HepG2 (cell line): Measurements from ENCODE around the gene KIAA1755. TPM values are rescaled to one million over a fixed set of nuclear protein-coding genes. Genes with fewer than 3 reads are reported as not detected.
A peak's percentile ranks its signal among the peaks of the same experiment; 100 is the strongest.

ENCODE experiments used
- DMAP1 ChIP-seq: IDR thresholded peaks from 2 replicates; pipeline ENCODE4 v1.6.1; 2016
- HCFC1 ChIP-seq: fragments of 150-350 bp; IDR thresholded peaks from 2 replicates; pipeline ENCODE4 v1.6.1; 2014; ENCODE audit warnings: low read depth, low read length
- HNF4A ChIP-seq: sonication (generic); formaldehyde crosslinking; IDR thresholded peaks from 2 replicates; pipeline ENCODE4 v1.4.0; 2020; ENCODE audit warnings: missing genetic modification reagents
- HNF4G ChIP-seq, 2 experiments: sonication (generic) in 1 of 2; formaldehyde crosslinking in 1 of 2; IDR thresholded peaks; 2 replicates each; pipeline versions ENCODE4 v1.4.0 to v1.6.1; 2011 to 2020; ENCODE audit warnings: borderline replicate concordance in 2 of 2, low read depth in 2 of 2, mild to moderate bottlenecking in 2 of 2, low read length in 1 of 2, missing genetic modification reagents in 1 of 2, moderate library complexity in 1 of 2
- JUND ChIP-seq: sonication (generic); formaldehyde crosslinking; IDR thresholded peaks from 2 replicates; pipeline ENCODE4 v1.8.0; 2022; ENCODE audit warnings: mild to moderate bottlenecking, missing genetic modification reagents
- MBD4 ChIP-seq: IDR thresholded peaks from 2 replicates; pipeline ENCODE4 v1.6.1; 2012; ENCODE audit warnings: low read length, inconsistent platforms, borderline replicate concordance
- RBAK ChIP-seq: sonication (generic); formaldehyde crosslinking; IDR thresholded peaks from 2 replicates; pipeline ENCODE4 v1.5.1; 2020; ENCODE audit warnings: mild to moderate bottlenecking, missing genetic modification reagents
- SALL1 ChIP-seq: sonication (generic); formaldehyde crosslinking; IDR thresholded peaks from 2 replicates; pipeline ENCODE4 v1.8.0; 2022; ENCODE audit warnings: mild to moderate bottlenecking, missing genetic modification reagents
- SP140L ChIP-seq: sonication (generic); formaldehyde crosslinking; IDR thresholded peaks from 2 replicates; pipeline ENCODE4 v1.4.0; 2020; ENCODE audit warnings: missing genetic modification reagents, borderline replicate concordance
- SP2 ChIP-seq: sonication (generic); formaldehyde crosslinking; IDR thresholded peaks from 2 replicates; pipeline ENCODE4 v1.5.1; 2020; ENCODE audit warnings: mild to moderate bottlenecking, missing genetic modification reagents
- TEAD3 ChIP-seq: optimal IDR thresholded peaks from 2 replicates; pipeline ENCODE3; 2016; ENCODE audit warnings: borderline replicate concordance
- ZFP36L2 ChIP-seq: sonication (generic); formaldehyde crosslinking; IDR thresholded peaks from 2 replicates; pipeline ENCODE4 v1.4.0; 2020; ENCODE audit warnings: missing genetic modification reagents
- ZNF431 ChIP-seq: sonication (generic); formaldehyde crosslinking; IDR thresholded peaks from 2 replicates; pipeline ENCODE4 v1.9.0; 2022; ENCODE audit warnings: missing genetic modification reagents, low read depth, mild to moderate bottlenecking, borderline replicate concordance
- ZNF484 ChIP-seq: sonication (generic); formaldehyde crosslinking; IDR thresholded peaks from 2 replicates; pipeline ENCODE4 v1.5.1; 2020; ENCODE audit warnings: mild to moderate bottlenecking, low read depth, missing genetic modification reagents, borderline replicate concordance
- ZNF557 ChIP-seq: sonication (generic); formaldehyde crosslinking; IDR thresholded peaks from 2 replicates; pipeline ENCODE4 v1.4.0; 2020; ENCODE audit warnings: missing genetic modification reagents
- polyA plus RNA-seq, 8 experiments: library from polyadenylated mRNA; depleted of rRNA in 3 of 8; stranded (reverse) in 7 of 8; unstranded in 1 of 8; fragments of >200 nt; fragmentation: Illumina TruSeq in 4 of 8; extraction: Trizol in 4 of 8; gene quantifications; 2 replicates each; pipeline versions ENCODE4 v1.2.1 to v1.2.3, GENCODE V29; 2011 to 2016; ENCODE audit warnings: low read depth in 4 of 8, missing spikeins in 1 of 8, mixed read lengths in 1 of 8; ENCODE audit not compliant: insufficient read depth in 1 of 8
- total RNA-seq, 5 experiments: library from RNA; depleted of rRNA; stranded (reverse); fragments of >200 nt; fragmentation: Illumina TruSeq; extraction: Trizol; gene quantifications; 2 replicates each; pipeline ENCODE4 v1.2.3, GENCODE V29; 2016; ENCODE audit warnings: low read depth in 1 of 5
- TF ChIP-seq, protein P1 (sequence below): sonication (generic); formaldehyde crosslinking; conservative IDR thresholded peaks from 2 replicates; pipeline ENCODE4 v1.4.0; 2020; ENCODE audit warnings: missing genetic modification reagents
- TF ChIP-seq, protein P2 (sequence below): sonication (generic); formaldehyde crosslinking; IDR thresholded peaks from 2 replicates; pipeline ENCODE4 v1.4.0; 2020; ENCODE audit warnings: mild to moderate bottlenecking, low read depth, missing genetic modification reagents
- TF ChIP-seq, protein P3 (sequence below): sonication (generic); formaldehyde crosslinking; IDR thresholded peaks from 2 replicates; pipeline ENCODE4 v1.9.0; 2021; ENCODE audit warnings: missing genetic modification reagents, mild to moderate bottlenecking, borderline replicate concordance
- TF ChIP-seq, protein P4 (sequence below): sonication (generic); formaldehyde crosslinking; IDR thresholded peaks from 2 replicates; pipeline ENCODE4 v1.5.0; 2020; ENCODE audit warnings: missing genetic modification reagents
- TF ChIP-seq, protein P5 (sequence below): sonication (generic); formaldehyde crosslinking; IDR thresholded peaks from 2 replicates; pipeline ENCODE4 v1.4.0; 2020; ENCODE audit warnings: missing genetic modification reagents
- TF ChIP-seq, protein P6 (sequence below): sonication (generic); formaldehyde crosslinking; IDR thresholded peaks from 2 replicates; pipeline ENCODE4 v1.4.0; 2020; ENCODE audit warnings: mild to moderate bottlenecking, missing genetic modification reagents, borderline replicate concordance

Gene KIAA1755
- total and polyA plus RNA-seq, 2 of the 13 experiments (the other 11 are each of a cell fraction or from before 2014, with no cell fraction given), result 0.04 TPM; not detected in 1

DNA sequence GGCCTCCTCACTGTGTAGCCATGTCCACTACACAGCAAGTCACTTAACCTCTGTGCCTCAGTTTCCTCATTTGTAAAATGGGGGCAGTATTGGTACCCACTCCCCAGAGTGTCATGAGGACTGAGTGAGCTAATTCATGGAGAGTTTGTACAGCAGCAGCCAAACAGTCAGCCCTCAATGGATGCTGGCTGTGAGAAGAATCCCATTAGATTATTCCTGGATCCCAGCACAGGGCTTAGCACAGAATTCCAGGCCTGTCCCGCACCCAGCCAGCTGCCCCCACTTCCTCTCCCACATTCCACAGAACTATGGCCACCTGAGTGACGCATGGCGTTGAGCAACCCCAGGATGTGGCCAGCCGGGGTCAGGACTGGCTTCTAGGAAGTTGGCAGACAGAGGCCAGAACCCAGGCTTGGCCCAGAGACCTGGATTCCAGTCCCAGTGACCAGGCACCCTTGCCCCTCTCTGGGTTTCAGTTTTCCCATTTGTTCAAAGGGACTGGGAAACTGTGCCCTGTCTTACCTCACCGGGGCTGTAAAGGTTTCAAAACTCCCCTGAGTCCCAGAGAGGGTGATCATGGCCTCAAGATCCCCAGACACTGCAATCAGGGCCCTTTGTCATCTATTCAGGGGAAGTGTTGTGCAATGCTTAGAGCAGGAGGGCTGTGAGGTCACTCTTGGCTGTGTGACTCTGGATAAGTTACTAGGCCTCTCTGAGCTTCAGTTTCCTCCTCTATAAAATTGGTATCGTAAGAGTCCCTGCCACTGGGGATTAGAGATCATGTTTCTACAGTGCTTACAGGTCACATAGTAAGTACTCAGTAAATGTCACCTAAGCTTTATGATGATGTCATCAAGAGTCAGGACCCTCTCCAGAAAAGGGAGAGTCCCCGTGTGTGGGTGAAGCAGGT is 92.4 kb downstream of the KIAA1755 start (continued):
- no peak; the same call in 1 of the 2 replicates for TF ChIP-seq HNF4G (IDR thresholded peaks at IDR 0.05; ENCODE audit: borderline replicate concordance, low read depth, low read length)
- no peak; the same call in 1 of the 2 replicates for TF ChIP-seq HNF4G (CRISPR knock-in tag; IDR thresholded peaks at IDR 0.05; ENCODE audit: borderline replicate concordance, low read depth)
- no peak for TF ChIP-seq ZFP36L2 (CRISPR knock-in tag)
- peak; percentile 98 for TF ChIP-seq TEAD3 (CRISPR knock-in tag)
- TF ChIP-seq, protein P1, sequence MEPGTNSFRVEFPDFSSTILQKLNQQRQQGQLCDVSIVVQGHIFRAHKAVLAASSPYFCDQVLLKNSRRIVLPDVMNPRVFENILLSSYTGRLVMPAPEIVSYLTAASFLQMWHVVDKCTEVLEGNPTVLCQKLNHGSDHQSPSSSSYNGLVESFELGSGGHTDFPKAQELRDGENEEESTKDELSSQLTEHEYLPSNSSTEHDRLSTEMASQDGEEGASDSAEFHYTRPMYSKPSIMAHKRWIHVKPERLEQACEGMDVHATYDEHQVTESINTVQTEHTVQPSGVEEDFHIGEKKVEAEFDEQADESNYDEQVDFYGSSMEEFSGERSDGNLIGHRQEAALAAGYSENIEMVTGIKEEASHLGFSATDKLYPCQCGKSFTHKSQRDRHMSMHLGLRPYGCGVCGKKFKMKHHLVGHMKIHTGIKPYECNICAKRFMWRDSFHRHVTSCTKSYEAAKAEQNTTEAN (CRISPR knock-in tag), result peak; percentile 55
- TF ChIP-seq, protein P2, sequence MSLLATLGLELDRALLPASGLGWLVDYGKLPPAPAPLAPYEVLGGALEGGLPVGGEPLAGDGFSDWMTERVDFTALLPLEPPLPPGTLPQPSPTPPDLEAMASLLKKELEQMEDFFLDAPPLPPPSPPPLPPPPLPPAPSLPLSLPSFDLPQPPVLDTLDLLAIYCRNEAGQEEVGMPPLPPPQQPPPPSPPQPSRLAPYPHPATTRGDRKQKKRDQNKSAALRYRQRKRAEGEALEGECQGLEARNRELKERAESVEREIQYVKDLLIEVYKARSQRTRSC, result no peak
- TF ChIP-seq SP2 (CRISPR knock-in tag), result no peak
- TF ChIP-seq, protein P3, sequence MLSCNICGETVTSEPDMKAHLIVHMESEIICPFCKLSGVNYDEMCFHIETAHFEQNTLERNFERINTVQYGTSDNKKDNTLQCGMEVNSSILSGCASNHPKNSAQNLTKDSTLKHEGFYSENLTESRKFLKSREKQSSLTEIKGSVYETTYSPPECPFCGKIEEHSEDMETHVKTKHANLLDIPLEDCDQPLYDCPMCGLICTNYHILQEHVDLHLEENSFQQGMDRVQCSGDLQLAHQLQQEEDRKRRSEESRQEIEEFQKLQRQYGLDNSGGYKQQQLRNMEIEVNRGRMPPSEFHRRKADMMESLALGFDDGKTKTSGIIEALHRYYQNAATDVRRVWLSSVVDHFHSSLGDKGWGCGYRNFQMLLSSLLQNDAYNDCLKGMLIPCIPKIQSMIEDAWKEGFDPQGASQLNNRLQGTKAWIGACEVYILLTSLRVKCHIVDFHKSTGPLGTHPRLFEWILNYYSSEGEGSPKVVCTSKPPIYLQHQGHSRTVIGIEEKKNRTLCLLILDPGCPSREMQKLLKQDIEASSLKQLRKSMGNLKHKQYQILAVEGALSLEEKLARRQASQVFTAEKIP (CRISPR knock-in tag), result no peak
- TF ChIP-seq, protein P4, sequence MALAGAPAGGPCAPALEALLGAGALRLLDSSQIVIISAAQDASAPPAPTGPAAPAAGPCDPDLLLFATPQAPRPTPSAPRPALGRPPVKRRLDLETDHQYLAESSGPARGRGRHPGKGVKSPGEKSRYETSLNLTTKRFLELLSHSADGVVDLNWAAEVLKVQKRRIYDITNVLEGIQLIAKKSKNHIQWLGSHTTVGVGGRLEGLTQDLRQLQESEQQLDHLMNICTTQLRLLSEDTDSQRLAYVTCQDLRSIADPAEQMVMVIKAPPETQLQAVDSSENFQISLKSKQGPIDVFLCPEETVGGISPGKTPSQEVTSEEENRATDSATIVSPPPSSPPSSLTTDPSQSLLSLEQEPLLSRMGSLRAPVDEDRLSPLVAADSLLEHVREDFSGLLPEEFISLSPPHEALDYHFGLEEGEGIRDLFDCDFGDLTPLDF, result no peak
- TF ChIP-seq RBAK (CRISPR knock-in tag), result no peak
- TF ChIP-seq, protein P5, sequence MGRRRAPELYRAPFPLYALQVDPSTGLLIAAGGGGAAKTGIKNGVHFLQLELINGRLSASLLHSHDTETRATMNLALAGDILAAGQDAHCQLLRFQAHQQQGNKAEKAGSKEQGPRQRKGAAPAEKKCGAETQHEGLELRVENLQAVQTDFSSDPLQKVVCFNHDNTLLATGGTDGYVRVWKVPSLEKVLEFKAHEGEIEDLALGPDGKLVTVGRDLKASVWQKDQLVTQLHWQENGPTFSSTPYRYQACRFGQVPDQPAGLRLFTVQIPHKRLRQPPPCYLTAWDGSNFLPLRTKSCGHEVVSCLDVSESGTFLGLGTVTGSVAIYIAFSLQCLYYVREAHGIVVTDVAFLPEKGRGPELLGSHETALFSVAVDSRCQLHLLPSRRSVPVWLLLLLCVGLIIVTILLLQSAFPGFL (CRISPR knock-in tag), result no peak
- peak; percentile 74 for TF ChIP-seq JUND
- TF ChIP-seq SP140L (CRISPR knock-in tag), result no peak
- TF ChIP-seq ZNF431 (CRISPR knock-in tag), result no peak
- peak; percentile 30; the same call in 1 of the 2 replicates for TF ChIP-seq DMAP1 (CRISPR knock-in tag)
- no peak for TF ChIP-seq MBD4
- TF ChIP-seq HNF4A (CRISPR knock-in tag), result peak; percentile 51; the same call in 1 of the 2 replicates
- no peak for TF ChIP-seq ZNF557 (CRISPR knock-in tag)
- TF ChIP-seq SALL1 (CRISPR knock-in tag), result peak; percentile 83
- TF ChIP-seq ZNF484 (CRISPR knock-in tag), result no peak
- TF ChIP-seq, protein P6, sequence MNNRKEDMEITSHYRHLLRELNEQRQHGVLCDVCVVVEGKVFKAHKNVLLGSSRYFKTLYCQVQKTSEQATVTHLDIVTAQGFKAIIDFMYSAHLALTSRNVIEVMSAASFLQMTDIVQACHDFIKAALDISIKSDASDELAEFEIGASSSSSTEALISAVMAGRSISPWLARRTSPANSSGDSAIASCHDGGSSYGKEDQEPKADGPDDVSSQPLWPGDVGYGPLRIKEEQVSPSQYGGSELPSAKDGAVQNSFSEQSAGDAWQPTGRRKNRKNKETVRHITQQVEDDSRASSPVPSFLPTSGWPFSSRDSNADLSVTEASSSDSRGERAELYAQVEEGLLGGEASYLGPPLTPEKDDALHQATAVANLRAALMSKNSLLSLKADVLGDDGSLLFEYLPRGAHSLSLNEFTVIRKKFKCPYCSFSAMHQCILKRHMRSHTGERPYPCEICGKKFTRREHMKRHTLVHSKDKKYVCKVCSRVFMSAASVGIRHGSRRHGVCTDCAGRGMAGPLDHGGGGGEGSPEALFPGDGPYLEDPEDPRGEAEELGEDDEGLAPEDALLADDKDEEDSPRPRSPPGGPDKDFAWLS (CRISPR knock-in tag), result no peak
- no peak for TF ChIP-seq HCFC1
